Endothelial cell of umbilical vein (primary cell): ENCODE measurements around the gene KRT76. TPM values are rescaled to one million over a fixed set of nuclear protein-coding genes. Genes with fewer than 3 reads are reported as not detected.

Source experiments
- BruUV-seq: library from RNA; stranded (reverse); fragments of 400-500 nt; replicated peaks from 2 replicates; lab custom pipeline; 2021; lab: Mats Ljungman, UMichigan
- CTCF ChIA-PET: fragments of 300-600, 350-600 bp; sonication (Branson Sonifier 250); formaldehyde crosslinking; loops from one replicate; lab custom pipeline; 2021; ENCODE audit warnings: antibody characterized with exemption, inconsistent platforms; lab: Charles Lee
- POLR2A ChIA-PET: fragments of 300-600, 350-600 bp; sonication (Branson Sonifier 250); formaldehyde crosslinking; loops from one replicate; lab custom pipeline; 2021; ENCODE audit warnings: antibody characterized with exemption, inconsistent platforms; lab: Charles Lee
- DNase-seq: peaks from one replicate; pipeline ENCODE4 v3.0.0-alpha.2; 2011; ENCODE audit warnings: low read depth, low spot score
- FAIRE-seq: peaks from 2 replicates; lab custom pipeline; 2011; peaks lifted over from hg19 to GRCh38; lab: Jason Lieb, UNC
- H2AFZ ChIP-seq: 2 replicates; pipeline ENCODE4 v1.6.0; 2012; ENCODE audit warnings: low read depth, low read length, control low read depth, inconsistent platforms
- H3K27ac ChIP-seq: 2 replicates; pipeline ENCODE4 v1.5.1; 2011; ENCODE audit warnings: low read depth, mild to moderate bottlenecking, control low read depth, low read length, moderate library complexity; ENCODE audit not compliant: insufficient read depth
- H3K27me3 ChIP-seq, 2 experiments: 2 replicates each; pipeline versions ENCODE4 v1.6.0 to v1.6.1; 2011; ENCODE audit warnings: low read length in 2 of 2, mixed read lengths in 1 of 2; ENCODE audit not compliant: control insufficient read depth in 2 of 2, insufficient read depth in 2 of 2
- H3K36me3 ChIP-seq, 2 experiments: 2 replicates in 1 of 2; 3 replicates in 1 of 2; pipeline ENCODE4 v1.5.1; 2011; ENCODE audit warnings: low read length in 2 of 2, mild to moderate bottlenecking in 1 of 2, moderate library complexity in 1 of 2; ENCODE audit not compliant: control insufficient read depth in 2 of 2, insufficient read depth in 2 of 2; ENCODE audit errors: extremely low read depth in 1 of 2
- H3K4me1 ChIP-seq: 3 replicates; pipeline ENCODE4 v1.5.1; 2011; ENCODE audit warnings: mild to moderate bottlenecking, low read length; ENCODE audit not compliant: control insufficient read depth, insufficient read depth; ENCODE audit errors: extremely low read depth
- H3K4me2 ChIP-seq: 2 replicates; pipeline ENCODE4 v1.6.1; 2011; ENCODE audit warnings: low read length, control low read depth, mixed read lengths; ENCODE audit not compliant: insufficient read depth
- H3K4me3 ChIP-seq, 3 experiments: fragments of 200-600 bp in 1 of 3; sonication (generic), shearing (Covaris generic) in 1 of 3; replicated peaks in 1 of 3; 2 replicates each; pipeline ENCODE4 v1.5.1; 2011 to 2016; ENCODE audit warnings: control low read depth in 3 of 3, low read length in 3 of 3, mild to moderate bottlenecking in 2 of 3, inconsistent platforms in 1 of 3, low read depth in 1 of 3, moderate library complexity in 1 of 3; ENCODE audit not compliant: insufficient read depth in 1 of 3
- H3K79me2 ChIP-seq: 2 replicates; pipeline ENCODE4 v1.6.0; 2012; ENCODE audit warnings: low read length, inconsistent platforms; ENCODE audit not compliant: control insufficient read depth, insufficient read depth
- H3K9ac ChIP-seq: replicated peaks from 2 replicates; pipeline ENCODE3; 2011; ENCODE audit warnings: low read length, control low read depth; ENCODE audit not compliant: insufficient read depth; ENCODE audit errors: extremely low read depth
- H3K9me1 ChIP-seq: replicated peaks from 3 replicates; pipeline ENCODE4 v1.6.0; 2011; ENCODE audit warnings: mild to moderate bottlenecking, low read length; ENCODE audit not compliant: control insufficient read depth, insufficient read depth; ENCODE audit errors: extremely low read depth
- H3K9me3 ChIP-seq: replicated peaks from 2 replicates; pipeline ENCODE4 v1.5.1; 2012; ENCODE audit warnings: low read length, inconsistent platforms; ENCODE audit not compliant: control insufficient read depth, insufficient read depth
- H4K20me1 ChIP-seq: replicated peaks from 2 replicates; pipeline ENCODE3; 2011; ENCODE audit warnings: mild to moderate bottlenecking, low read length; ENCODE audit not compliant: control insufficient read depth, insufficient read depth; ENCODE audit errors: extremely low read depth
- EZH2 ChIP-seq: IDR thresholded peaks from 2 replicates; pipeline ENCODE4 v1.6.1; 2012; ENCODE audit warnings: borderline replicate concordance, low read depth, mild to moderate bottlenecking, moderate library complexity, low read length, inconsistent platforms; ENCODE audit not compliant: severe bottlenecking
- FOS ChIP-seq: IDR thresholded peaks from 2 replicates; pipeline ENCODE4 v1.6.1; 2011; ENCODE audit warnings: mild to moderate bottlenecking, low read length, moderate library complexity, borderline replicate concordance; ENCODE audit not compliant: insufficient read depth
- GATA2 ChIP-seq: IDR thresholded peaks from 2 replicates; pipeline ENCODE4 v1.7.0; 2011; ENCODE audit warnings: low read depth, mild to moderate bottlenecking, moderate library complexity, mixed read lengths, low read length; ENCODE audit not compliant: insufficient read length, insufficient read depth
- JUN ChIP-seq: IDR thresholded peaks from 2 replicates; pipeline ENCODE4 v1.6.1; 2011; ENCODE audit warnings: borderline replicate concordance, low read depth; ENCODE audit not compliant: insufficient read length, insufficient read depth
- MAX ChIP-seq: IDR thresholded peaks from 2 replicates; pipeline ENCODE4 v1.6.1; 2011; ENCODE audit not compliant: insufficient read depth, insufficient read length
- MYC ChIP-seq: IDR thresholded peaks from one replicate; pipeline ENCODE4 v1.6.1; 2011; ENCODE audit warnings: mild to moderate bottlenecking, low read depth, low read length
- POLR2A ChIP-seq: IDR thresholded peaks from 2 replicates; pipeline ENCODE4 v1.6.1; 2012; ENCODE audit warnings: low read depth, mild to moderate bottlenecking, control low read depth, low read length
- POLR2AphosphoS5 ChIP-seq: IDR thresholded peaks from 2 replicates; pipeline ENCODE4 v1.6.1; 2012; ENCODE audit warnings: low read depth, mild to moderate bottlenecking, control low read depth, low read length, moderate library complexity; ENCODE audit not compliant: insufficient read depth
- dilution Hi-C: fragments of 300-500 bp; cut with MboI; formaldehyde crosslinking; loops from one replicate; pipeline ENCODE4 v1.15.0; 2019; ENCODE audit warnings: low sequenced_read_pairs; ENCODE audit not compliant: extremely low pct_ligation_motif_present
- intact Hi-C: fragments of 100-400 bp; cut with micrococcal nuclease; formaldehyde crosslinking; loops from one replicate; pipeline ENCODE4 v1.10.0; 2022
- polyA plus RNA-seq, 4 experiments: library from polyadenylated mRNA; depleted of rRNA in 3 of 4; stranded (reverse) in 3 of 4; unstranded in 1 of 4; fragments of >200 nt; gene quantifications; 2 replicates each; pipeline versions ENCODE4 v1.2.1 to v1.2.3, GENCODE V29; 2011 to 2012; ENCODE audit warnings: missing spikeins in 1 of 4
- total RNA-seq: library from RNA; stranded (reverse); gene quantifications from 2 replicates; pipeline ENCODE4 v1.2.3, GENCODE V29; 2021
- TF ChIP-seq, protein P1 (sequence below), 2 donors: IDR thresholded peaks; 1 replicate in 1 of 2; 2 replicates in 1 of 2; pipeline ENCODE4 v1.5.1; 2011; ENCODE audit warnings: low read length in 2 of 2, mild to moderate bottlenecking in 2 of 2, moderate library complexity in 2 of 2, control low read depth in 1 of 2, inconsistent platforms in 1 of 2, low read depth in 1 of 2; ENCODE audit not compliant: insufficient read depth in 1 of 2; ENCODE audit errors: extremely low read depth in 1 of 2

KRT76 gene
- total and polyA plus RNA-seq, 2 donors (not counting 3 experiments of a cell fraction or from before 2014, with no cell fraction given): not detected

DNA sequence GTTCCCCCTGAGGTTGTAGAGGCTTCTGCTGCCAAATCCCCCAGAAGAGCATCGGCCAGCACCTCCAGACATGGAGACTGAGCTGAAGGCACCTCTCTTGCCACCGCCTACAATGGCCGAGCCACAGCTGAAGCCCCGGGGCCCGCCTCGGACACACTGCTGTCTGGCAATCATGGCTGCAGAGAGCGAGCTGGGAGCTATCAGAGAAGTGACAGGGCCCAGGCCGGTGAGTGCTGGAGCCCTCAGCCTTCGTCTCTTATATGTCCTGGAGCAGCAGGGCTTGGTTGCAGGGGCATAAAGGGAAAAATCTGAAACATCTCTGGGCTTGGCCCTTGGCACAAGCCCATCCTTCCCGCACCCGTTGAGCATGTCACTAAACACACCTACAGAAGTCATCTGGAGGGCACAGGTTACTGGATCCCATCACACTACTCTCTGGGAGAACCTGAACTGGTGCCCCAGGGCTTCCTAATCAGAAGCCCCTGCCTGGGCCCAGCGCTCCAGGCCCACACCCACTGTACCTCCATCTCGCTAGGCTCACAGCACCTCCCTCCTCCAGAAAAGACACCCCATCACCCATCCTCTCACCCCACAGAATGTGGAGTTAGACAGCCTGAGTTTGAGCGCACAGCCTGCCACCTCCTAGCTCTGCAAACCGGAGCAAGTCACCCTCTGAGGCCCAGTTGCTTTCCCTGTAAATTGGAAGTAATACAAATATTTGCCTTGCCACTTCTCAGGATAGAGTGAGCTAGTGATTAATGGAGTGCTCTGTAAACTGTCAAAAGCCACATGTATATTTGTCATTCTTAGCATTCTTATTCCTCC is 37.0 kb upstream of the KRT76 start, which contains the start of gene KRT4:
Gene KRT4 (minus strand): TSS at position 232 of the 825 bp plus-strand sequence. CDS start 58 bp downstream, at position 174.
- Histone ChIP-seq H3K9ac (no peak within 1 kb of the TSS), H2AFZ (no peak within 1 kb of the TSS), H3K4me3 (no peak within 1 kb of the TSS), H3K27me3 (no peaks in the 10 kb centered on the region), H3K9me3 (no peaks in the 10 kb centered on the region), H3K4me2 (no peak within 1 kb of the TSS), H3K4me1 (no peaks in the 10 kb centered on the region), H3K36me3 (no peaks in the 10 kb centered on the region), H3K9me1 (no peaks in the 10 kb centered on the region), H4K20me1 (no peaks in the 10 kb centered on the region), H3K79me2 (no peaks in the 10 kb centered on the region), H3K27ac (no peak within 1 kb of the TSS)
- no peak for DNase-seq
- no peak for FAIRE-seq
- TF ChIP-seq POLR2A (no peak), JUN (no peak), GATA2 (no peak), MAX (no peak), MYC (no peak), EZH2 (no peak), FOS (no peak), POLR2AphosphoS5 (no peak)
- TF ChIP-seq, protein P1, sequence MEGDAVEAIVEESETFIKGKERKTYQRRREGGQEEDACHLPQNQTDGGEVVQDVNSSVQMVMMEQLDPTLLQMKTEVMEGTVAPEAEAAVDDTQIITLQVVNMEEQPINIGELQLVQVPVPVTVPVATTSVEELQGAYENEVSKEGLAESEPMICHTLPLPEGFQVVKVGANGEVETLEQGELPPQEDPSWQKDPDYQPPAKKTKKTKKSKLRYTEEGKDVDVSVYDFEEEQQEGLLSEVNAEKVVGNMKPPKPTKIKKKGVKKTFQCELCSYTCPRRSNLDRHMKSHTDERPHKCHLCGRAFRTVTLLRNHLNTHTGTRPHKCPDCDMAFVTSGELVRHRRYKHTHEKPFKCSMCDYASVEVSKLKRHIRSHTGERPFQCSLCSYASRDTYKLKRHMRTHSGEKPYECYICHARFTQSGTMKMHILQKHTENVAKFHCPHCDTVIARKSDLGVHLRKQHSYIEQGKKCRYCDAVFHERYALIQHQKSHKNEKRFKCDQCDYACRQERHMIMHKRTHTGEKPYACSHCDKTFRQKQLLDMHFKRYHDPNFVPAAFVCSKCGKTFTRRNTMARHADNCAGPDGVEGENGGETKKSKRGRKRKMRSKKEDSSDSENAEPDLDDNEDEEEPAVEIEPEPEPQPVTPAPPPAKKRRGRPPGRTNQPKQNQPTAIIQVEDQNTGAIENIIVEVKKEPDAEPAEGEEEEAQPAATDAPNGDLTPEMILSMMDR (IDR thresholded peaks at IDR 0.05; ENCODE audit: extremely low read depth in 1 of 2, insufficient read depth in 1 of 2, low read depth in 1 of 2, low read length in 2 of 2): no peak
- ChIA-PET CTCF (interaction anchor here (1.5 kb wide), 1 partner anchor 51 kb away, joined by 3 read pairs; no protein-coding TSS in a partner anchor), POLR2A (no interaction called here)
- BruUV-seq: no TSS peak
- dilution Hi-C loops: no loop called here
- intact Hi-C loops: no loop called here
